HEK293 (cell line): Measurements from ENCODE around the gene NTN5.

Experiments
- GFI1B ChIP-seq: fragments of 450-650 bp; formaldehyde crosslinking; IDR thresholded peaks from 2 replicates; pipeline ENCODE4 v1.5.1; 2016; ENCODE audit warnings: missing biosample characterization, missing genetic modification characterization
- GLIS1 ChIP-seq: fragments of 450-650 bp; formaldehyde crosslinking; IDR thresholded peaks from 2 replicates; pipeline ENCODE4 v1.5.1; 2016; ENCODE audit warnings: missing biosample characterization, missing genetic modification characterization
- GLIS2 ChIP-seq: fragments of 450-650 bp; formaldehyde crosslinking; IDR thresholded peaks from 2 replicates; pipeline ENCODE4 v1.5.1; 2016; ENCODE audit warnings: missing biosample characterization, missing genetic modification characterization
- OSR2 ChIP-seq: fragments of 450-650 bp; formaldehyde crosslinking; IDR thresholded peaks from 2 replicates; pipeline ENCODE4 v1.5.1; 2016; ENCODE audit warnings: missing biosample characterization, missing genetic modification characterization
- OVOL3 ChIP-seq: fragments of 450-650 bp; formaldehyde crosslinking; IDR thresholded peaks from 2 replicates; pipeline ENCODE4 v1.5.1; 2016; ENCODE audit warnings: missing biosample characterization, missing genetic modification characterization
- PRDM1 ChIP-seq: fragments of 450-650 bp; formaldehyde crosslinking; IDR thresholded peaks from 2 replicates; pipeline ENCODE4; 2016; ENCODE audit warnings: missing biosample characterization, missing genetic modification characterization
- ZFP41 ChIP-seq: fragments of 450-650 bp; formaldehyde crosslinking; IDR thresholded peaks from 2 replicates; pipeline ENCODE4 v1.5.1; 2016; ENCODE audit warnings: missing biosample characterization, missing genetic modification characterization, borderline replicate concordance
- ZNF157 ChIP-seq: fragments of 450-650 bp; formaldehyde crosslinking; IDR thresholded peaks from 2 replicates; pipeline ENCODE4 v1.5.1; 2016; ENCODE audit warnings: missing biosample characterization, missing genetic modification characterization
- ZNF174 ChIP-seq: fragments of 450-650 bp; formaldehyde crosslinking; IDR thresholded peaks from 2 replicates; pipeline ENCODE4 v1.5.0; 2017; ENCODE audit warnings: missing biosample characterization, mild to moderate bottlenecking, missing genetic modification characterization
- ZNF223 ChIP-seq: fragments of 450-650 bp; formaldehyde crosslinking; IDR thresholded peaks from 2 replicates; pipeline ENCODE4 v1.5.1; 2016; ENCODE audit warnings: missing biosample characterization, missing genetic modification characterization
- ZNF239 ChIP-seq: fragments of 450-650 bp; formaldehyde crosslinking; IDR thresholded peaks from 2 replicates; pipeline ENCODE4 v1.5.1; 2016; ENCODE audit warnings: missing biosample characterization, missing genetic modification characterization
- ZNF274 ChIP-seq, 2 experiments: fragments of 200-500 bp in 1 of 2; fragments of 450-650 bp in 1 of 2; sonication (Bioruptor generic) in 1 of 2; formaldehyde crosslinking in 1 of 2; IDR thresholded peaks; 2 replicates each; pipeline versions ENCODE4 v1.5.1 to v1.6.1; 2014 to 2016; ENCODE audit warnings: borderline replicate concordance in 1 of 2, inconsistent platforms in 1 of 2, low read length in 1 of 2, missing biosample characterization in 1 of 2, missing genetic modification characterization in 1 of 2
- ZNF530 ChIP-seq: fragments of 450-650 bp; formaldehyde crosslinking; IDR thresholded peaks from 2 replicates; pipeline ENCODE4 v1.5.1; 2016; ENCODE audit warnings: low read depth, missing biosample characterization, missing genetic modification characterization
- ZNF558 ChIP-seq: fragments of 450-650 bp; formaldehyde crosslinking; IDR thresholded peaks from 2 replicates; pipeline ENCODE4 v1.5.1; 2016; ENCODE audit warnings: missing biosample characterization, missing genetic modification characterization
- ZNF600 ChIP-seq: fragments of 450-650 bp; formaldehyde crosslinking; IDR thresholded peaks from 2 replicates; pipeline ENCODE4 v1.5.1; 2016; ENCODE audit warnings: missing biosample characterization, missing genetic modification characterization
- ZNF664 ChIP-seq: fragments of 450-650 bp; formaldehyde crosslinking; IDR thresholded peaks from 2 replicates; pipeline ENCODE4 v1.5.1; 2016; ENCODE audit warnings: missing biosample characterization, missing genetic modification characterization
- ZNF701 ChIP-seq: fragments of 450-650 bp; formaldehyde crosslinking; IDR thresholded peaks from 2 replicates; pipeline ENCODE4 v1.5.1; 2016; ENCODE audit warnings: missing biosample characterization, missing genetic modification characterization
- ZNF76 ChIP-seq: fragments of 450-650 bp; formaldehyde crosslinking; IDR thresholded peaks from 2 replicates; pipeline ENCODE4; 2016; ENCODE audit warnings: low read depth, missing biosample characterization, missing genetic modification characterization, borderline replicate concordance
- ZNF837 ChIP-seq: fragments of 450-650 bp; formaldehyde crosslinking; IDR thresholded peaks from 2 replicates; pipeline ENCODE4 v1.5.1; 2016; ENCODE audit warnings: missing biosample characterization, missing genetic modification characterization
- TF ChIP-seq, protein P1 (sequence below): fragments of 450-650 bp; formaldehyde crosslinking; conservative IDR thresholded peaks from 2 replicates; pipeline ENCODE4 v1.5.1; 2016; ENCODE audit warnings: low read depth, missing biosample characterization, missing genetic modification characterization
- TF ChIP-seq, protein P2 (sequence below): fragments of 450-650 bp; formaldehyde crosslinking; IDR thresholded peaks from 2 replicates; pipeline ENCODE4 v1.5.1; 2016; ENCODE audit warnings: missing biosample characterization, missing genetic modification characterization, borderline replicate concordance
- TF ChIP-seq, protein P3 (sequence below): fragments of 450-650 bp; formaldehyde crosslinking; IDR thresholded peaks from 2 replicates; pipeline ENCODE4 v1.5.1; 2016; ENCODE audit warnings: missing biosample characterization, missing genetic modification characterization
- TF ChIP-seq, protein P4 (sequence below): fragments of 450-650 bp; formaldehyde crosslinking; IDR thresholded peaks from 2 replicates; pipeline ENCODE4 v1.5.1; 2017; ENCODE audit warnings: missing biosample characterization, missing genetic modification characterization
- TF ChIP-seq, protein P5 (sequence below): fragments of 450-650 bp; formaldehyde crosslinking; IDR thresholded peaks from 2 replicates; pipeline ENCODE4 v1.5.1; 2016; ENCODE audit warnings: missing biosample characterization, missing genetic modification characterization

NTN5 gene

DNA sequence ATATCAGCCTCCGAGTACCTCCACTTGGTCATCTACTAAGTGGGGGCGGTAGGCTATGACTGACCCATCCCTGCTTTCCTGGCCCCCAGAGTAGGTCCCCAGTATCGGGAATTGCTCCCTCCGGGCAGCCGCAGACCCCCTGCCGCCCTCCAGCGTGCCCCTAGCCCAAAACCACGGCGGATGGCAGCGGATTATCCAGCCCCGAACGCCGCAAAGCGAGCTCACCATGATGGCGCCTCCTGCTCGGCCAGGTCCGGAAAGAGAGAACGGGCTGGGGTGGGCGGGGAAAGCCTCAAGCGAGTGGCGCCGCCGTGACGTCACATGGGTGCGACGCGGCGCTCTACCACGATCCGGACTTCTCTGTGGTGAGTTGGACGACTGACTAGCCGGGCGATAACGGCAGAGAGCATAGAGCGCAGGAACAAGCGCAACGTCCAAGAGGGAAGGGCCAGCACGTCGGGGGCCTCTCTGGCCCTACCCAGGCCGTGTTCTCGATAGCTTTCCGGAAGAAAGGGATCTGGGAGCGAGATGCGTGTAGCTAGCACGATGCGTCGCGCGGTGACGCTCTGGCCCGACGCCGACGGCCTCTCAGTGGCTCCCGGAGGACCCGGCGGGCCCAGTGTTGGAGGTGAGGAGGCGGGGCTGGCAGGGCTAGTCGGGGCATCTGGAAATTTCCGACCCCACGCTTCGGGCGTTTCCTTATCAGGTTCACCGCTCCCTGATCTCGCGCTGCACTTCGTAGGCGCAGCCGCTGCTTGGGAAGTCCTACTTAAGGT is 53.7 kb downstream of the NTN5 start, which contains the start of the genes RPL18 and SPHK2 (continued):
- TF ChIP-seq ZNF701 (no peak), GFI1B (tag by site-specific recombination) (no peak), ZNF223 (tag by site-specific recombination) (no peak), ZNF837 (tag by site-specific recombination) (no peak), ZNF558 (tag by site-specific recombination) (peak; percentile 38; the same call in 1 of the 2 replicates), GLIS2 (tag by site-specific recombination) (peak; percentile 13; the same call in 1 of the 2 replicates), ZNF530 (tag by site-specific recombination) (no peak), ZNF274 (IDR thresholded peaks at IDR 0.05; ENCODE audit: low read length) (no peak), ZNF274 (tag by site-specific recombination; IDR thresholded peaks at IDR 0.05; ENCODE audit: borderline replicate concordance) (no peak), ZNF157 (tag by site-specific recombination) (no peak), ZNF76 (tag by site-specific recombination) (peak; percentile 92), ZNF239 (tag by site-specific recombination) (peak; percentile 64; the same call in 1 of the 2 replicates), PRDM1 (tag by site-specific recombination) (peak; percentile 64), ZNF600 (tag by site-specific recombination) (no peak; the same call in 1 of the 2 replicates), OVOL3 (peak; percentile 76; the same call in 1 of the 2 replicates), ZFP41 (peak; percentile 20; the same call in 1 of the 2 replicates), GLIS1 (tag by site-specific recombination) (peak; percentile 21; the same call in 1 of the 2 replicates), ZNF174 (tag by site-specific recombination) (no peak), ZNF664 (no peak), OSR2 (no peak)
- TF ChIP-seq, protein P1, sequence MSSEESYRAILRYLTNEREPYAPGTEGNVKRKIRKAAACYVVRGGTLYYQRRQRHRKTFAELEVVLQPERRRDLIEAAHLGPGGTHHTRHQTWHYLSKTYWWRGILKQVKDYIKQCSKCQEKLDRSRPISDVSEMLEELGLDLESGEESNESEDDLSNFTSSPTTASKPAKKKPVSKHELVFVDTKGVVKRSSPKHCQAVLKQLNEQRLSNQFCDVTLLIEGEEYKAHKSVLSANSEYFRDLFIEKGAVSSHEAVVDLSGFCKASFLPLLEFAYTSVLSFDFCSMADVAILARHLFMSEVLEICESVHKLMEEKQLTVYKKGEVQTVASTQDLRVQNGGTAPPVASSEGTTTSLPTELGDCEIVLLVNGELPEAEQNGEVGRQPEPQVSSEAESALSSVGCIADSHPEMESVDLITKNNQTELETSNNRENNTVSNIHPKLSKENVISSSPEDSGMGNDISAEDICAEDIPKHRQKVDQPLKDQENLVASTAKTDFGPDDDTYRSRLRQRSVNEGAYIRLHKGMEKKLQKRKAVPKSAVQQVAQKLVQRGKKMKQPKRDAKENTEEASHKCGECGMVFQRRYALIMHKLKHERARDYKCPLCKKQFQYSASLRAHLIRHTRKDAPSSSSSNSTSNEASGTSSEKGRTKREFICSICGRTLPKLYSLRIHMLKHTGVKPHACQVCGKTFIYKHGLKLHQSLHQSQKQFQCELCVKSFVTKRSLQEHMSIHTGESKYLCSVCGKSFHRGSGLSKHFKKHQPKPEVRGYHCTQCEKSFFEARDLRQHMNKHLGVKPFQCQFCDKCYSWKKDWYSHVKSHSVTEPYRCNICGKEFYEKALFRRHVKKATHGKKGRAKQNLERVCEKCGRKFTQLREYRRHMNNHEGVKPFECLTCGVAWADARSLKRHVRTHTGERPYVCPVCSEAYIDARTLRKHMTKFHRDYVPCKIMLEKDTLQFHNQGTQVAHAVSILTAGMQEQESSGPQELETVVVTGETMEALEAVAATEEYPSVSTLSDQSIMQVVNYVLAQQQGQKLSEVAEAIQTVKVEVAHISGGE (tag by site-specific recombination), result peak; percentile 87
- TF ChIP-seq, protein P2, sequence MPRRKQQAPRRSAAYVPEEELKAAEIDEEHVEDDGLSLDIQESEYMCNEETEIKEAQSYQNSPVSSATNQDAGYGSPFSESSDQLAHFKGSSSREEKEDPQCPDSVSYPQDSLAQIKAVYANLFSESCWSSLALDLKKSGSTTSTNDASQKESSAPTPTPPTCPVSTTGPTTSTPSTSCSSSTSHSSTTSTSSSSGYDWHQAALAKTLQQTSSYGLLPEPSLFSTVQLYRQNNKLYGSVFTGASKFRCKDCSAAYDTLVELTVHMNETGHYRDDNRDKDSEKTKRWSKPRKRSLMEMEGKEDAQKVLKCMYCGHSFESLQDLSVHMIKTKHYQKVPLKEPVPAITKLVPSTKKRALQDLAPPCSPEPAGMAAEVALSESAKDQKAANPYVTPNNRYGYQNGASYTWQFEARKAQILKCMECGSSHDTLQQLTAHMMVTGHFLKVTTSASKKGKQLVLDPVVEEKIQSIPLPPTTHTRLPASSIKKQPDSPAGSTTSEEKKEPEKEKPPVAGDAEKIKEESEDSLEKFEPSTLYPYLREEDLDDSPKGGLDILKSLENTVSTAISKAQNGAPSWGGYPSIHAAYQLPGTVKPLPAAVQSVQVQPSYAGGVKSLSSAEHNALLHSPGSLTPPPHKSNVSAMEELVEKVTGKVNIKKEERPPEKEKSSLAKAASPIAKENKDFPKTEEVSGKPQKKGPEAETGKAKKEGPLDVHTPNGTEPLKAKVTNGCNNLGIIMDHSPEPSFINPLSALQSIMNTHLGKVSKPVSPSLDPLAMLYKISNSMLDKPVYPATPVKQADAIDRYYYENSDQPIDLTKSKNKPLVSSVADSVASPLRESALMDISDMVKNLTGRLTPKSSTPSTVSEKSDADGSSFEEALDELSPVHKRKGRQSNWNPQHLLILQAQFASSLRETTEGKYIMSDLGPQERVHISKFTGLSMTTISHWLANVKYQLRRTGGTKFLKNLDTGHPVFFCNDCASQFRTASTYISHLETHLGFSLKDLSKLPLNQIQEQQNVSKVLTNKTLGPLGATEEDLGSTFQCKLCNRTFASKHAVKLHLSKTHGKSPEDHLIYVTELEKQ (tag by site-specific recombination), result no peak
- TF ChIP-seq, protein P3, sequence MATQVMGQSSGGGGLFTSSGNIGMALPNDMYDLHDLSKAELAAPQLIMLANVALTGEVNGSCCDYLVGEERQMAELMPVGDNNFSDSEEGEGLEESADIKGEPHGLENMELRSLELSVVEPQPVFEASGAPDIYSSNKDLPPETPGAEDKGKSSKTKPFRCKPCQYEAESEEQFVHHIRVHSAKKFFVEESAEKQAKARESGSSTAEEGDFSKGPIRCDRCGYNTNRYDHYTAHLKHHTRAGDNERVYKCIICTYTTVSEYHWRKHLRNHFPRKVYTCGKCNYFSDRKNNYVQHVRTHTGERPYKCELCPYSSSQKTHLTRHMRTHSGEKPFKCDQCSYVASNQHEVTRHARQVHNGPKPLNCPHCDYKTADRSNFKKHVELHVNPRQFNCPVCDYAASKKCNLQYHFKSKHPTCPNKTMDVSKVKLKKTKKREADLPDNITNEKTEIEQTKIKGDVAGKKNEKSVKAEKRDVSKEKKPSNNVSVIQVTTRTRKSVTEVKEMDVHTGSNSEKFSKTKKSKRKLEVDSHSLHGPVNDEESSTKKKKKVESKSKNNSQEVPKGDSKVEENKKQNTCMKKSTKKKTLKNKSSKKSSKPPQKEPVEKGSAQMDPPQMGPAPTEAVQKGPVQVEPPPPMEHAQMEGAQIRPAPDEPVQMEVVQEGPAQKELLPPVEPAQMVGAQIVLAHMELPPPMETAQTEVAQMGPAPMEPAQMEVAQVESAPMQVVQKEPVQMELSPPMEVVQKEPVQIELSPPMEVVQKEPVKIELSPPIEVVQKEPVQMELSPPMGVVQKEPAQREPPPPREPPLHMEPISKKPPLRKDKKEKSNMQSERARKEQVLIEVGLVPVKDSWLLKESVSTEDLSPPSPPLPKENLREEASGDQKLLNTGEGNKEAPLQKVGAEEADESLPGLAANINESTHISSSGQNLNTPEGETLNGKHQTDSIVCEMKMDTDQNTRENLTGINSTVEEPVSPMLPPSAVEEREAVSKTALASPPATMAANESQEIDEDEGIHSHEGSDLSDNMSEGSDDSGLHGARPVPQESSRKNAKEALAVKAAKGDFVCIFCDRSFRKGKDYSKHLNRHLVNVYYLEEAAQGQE (tag by site-specific recombination), result no peak
- TF ChIP-seq, protein P4, sequence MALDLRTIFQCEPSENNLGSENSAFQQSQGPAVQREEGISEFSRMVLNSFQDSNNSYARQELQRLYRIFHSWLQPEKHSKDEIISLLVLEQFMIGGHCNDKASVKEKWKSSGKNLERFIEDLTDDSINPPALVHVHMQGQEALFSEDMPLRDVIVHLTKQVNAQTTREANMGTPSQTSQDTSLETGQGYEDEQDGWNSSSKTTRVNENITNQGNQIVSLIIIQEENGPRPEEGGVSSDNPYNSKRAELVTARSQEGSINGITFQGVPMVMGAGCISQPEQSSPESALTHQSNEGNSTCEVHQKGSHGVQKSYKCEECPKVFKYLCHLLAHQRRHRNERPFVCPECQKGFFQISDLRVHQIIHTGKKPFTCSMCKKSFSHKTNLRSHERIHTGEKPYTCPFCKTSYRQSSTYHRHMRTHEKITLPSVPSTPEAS (tag by site-specific recombination), result peak; percentile 8; the same call in 1 of the 2 replicates
- TF ChIP-seq, protein P5, sequence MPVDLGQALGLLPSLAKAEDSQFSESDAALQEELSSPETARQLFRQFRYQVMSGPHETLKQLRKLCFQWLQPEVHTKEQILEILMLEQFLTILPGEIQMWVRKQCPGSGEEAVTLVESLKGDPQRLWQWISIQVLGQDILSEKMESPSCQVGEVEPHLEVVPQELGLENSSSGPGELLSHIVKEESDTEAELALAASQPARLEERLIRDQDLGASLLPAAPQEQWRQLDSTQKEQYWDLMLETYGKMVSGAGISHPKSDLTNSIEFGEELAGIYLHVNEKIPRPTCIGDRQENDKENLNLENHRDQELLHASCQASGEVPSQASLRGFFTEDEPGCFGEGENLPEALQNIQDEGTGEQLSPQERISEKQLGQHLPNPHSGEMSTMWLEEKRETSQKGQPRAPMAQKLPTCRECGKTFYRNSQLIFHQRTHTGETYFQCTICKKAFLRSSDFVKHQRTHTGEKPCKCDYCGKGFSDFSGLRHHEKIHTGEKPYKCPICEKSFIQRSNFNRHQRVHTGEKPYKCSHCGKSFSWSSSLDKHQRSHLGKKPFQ (tag by site-specific recombination), result no peak
